H1 (cell line): ENCODE results near the gene NBL1. TPM values are rescaled to one million over a fixed set of nuclear protein-coding genes. Genes with fewer than 3 reads are reported as not detected.
A peak's percentile ranks its signal among the peaks of the same experiment; 100 is the strongest.

Experiments
- CTCF ChIA-PET: fragments of 300-600 bp; sonication (Branson Sonifier 250); formaldehyde crosslinking; loops from one replicate; lab custom pipeline; 2021; ENCODE audit not compliant: partially characterized antibody; lab: Charles Lee
- POLR2A ChIA-PET: fragments of 300-600 bp; sonication (Branson Sonifier 250); formaldehyde crosslinking; loops from one replicate; lab custom pipeline; 2021; ENCODE audit warnings: inconsistent platforms; ENCODE audit not compliant: partially characterized antibody; lab: Charles Lee
- DNase-seq, 2 experiments: peaks; one replicate each; pipeline versions ENCODE4 v3.0.0 to v3.0.0-alpha.2; 2010 to 2022; ENCODE audit warnings: low spot score in 2 of 2, low read depth in 1 of 2, mixed read lengths in 1 of 2
- FAIRE-seq: peaks from 2 replicates; lab custom pipeline; 2011; peaks lifted over from hg19 to GRCh38; lab: Jason Lieb, UNC
- H2AFZ ChIP-seq: 2 replicates; pipeline ENCODE4 v1.8.1; 2012; ENCODE audit warnings: low read length, inconsistent platforms
- H2AK5ac ChIP-seq: 2 replicates; pipeline ENCODE4 v1.6.1; 2013; ENCODE audit warnings: low read depth, low read length
- H2BK120ac ChIP-seq: replicated peaks from 2 replicates; pipeline ENCODE3; 2013; ENCODE audit warnings: low read depth, low read length, inconsistent platforms
- H2BK12ac ChIP-seq: 2 replicates; pipeline ENCODE4 v1.6.1; 2013; ENCODE audit warnings: low read depth, low read length
- H2BK15ac ChIP-seq: 2 replicates; pipeline ENCODE4 v1.6.1; 2013; ENCODE audit warnings: low read length
- H2BK20ac ChIP-seq: 2 replicates; pipeline ENCODE4 v1.6.1; 2013; ENCODE audit warnings: low read length
- H2BK5ac ChIP-seq: 2 replicates; pipeline ENCODE4 v1.6.1; 2013; ENCODE audit warnings: low read depth, low read length
- H3K14ac ChIP-seq: 2 replicates; pipeline ENCODE4 v1.6.1; 2013; ENCODE audit warnings: inconsistent platforms; ENCODE audit not compliant: insufficient read length
- H3K18ac ChIP-seq: 2 replicates; pipeline ENCODE4 v1.6.1; 2013; ENCODE audit warnings: low read length; ENCODE audit errors: extremely low read depth
- H3K23ac ChIP-seq: 2 replicates; pipeline ENCODE4 v1.6.1; 2013; ENCODE audit warnings: inconsistent platforms; ENCODE audit not compliant: insufficient read length
- H3K23me2 ChIP-seq: 2 replicates; pipeline ENCODE4 v1.6.1; 2013; ENCODE audit warnings: low read depth, low read length
- H3K27ac ChIP-seq: 2 replicates; pipeline ENCODE4 v1.6.1; 2011; ENCODE audit warnings: low read depth, low read length, inconsistent platforms
- H3K27me3 ChIP-seq, 4 experiments: replicated peaks in 1 of 4; 1 replicate in 1 of 4; 2 replicates in 3 of 4; pipeline versions ENCODE4 v1.6.1 to v1.8.1; 2011 to 2013; ENCODE audit warnings: low read length in 3 of 4, mild to moderate bottlenecking in 3 of 4, inconsistent platforms in 2 of 4, mixed read lengths in 2 of 4, moderate library complexity in 1 of 4; ENCODE audit not compliant: control insufficient read depth in 3 of 4, insufficient read depth in 3 of 4; ENCODE audit errors: extremely low read depth in 1 of 4
- H3K36me3 ChIP-seq, 4 experiments: 2 replicates each; pipeline versions ENCODE4 v1.6.1 to v1.8.1; 2011 to 2013; ENCODE audit warnings: mild to moderate bottlenecking in 4 of 4, low read length in 3 of 4, moderate library complexity in 2 of 4, control low read depth in 1 of 4, inconsistent platforms in 1 of 4; ENCODE audit not compliant: insufficient read depth in 4 of 4, control insufficient read depth in 2 of 4
- H3K4ac ChIP-seq: replicated peaks from 2 replicates; pipeline ENCODE3; 2013; ENCODE audit warnings: low read length, low read depth, mixed read lengths, inconsistent platforms; ENCODE audit not compliant: insufficient read length
- H3K4me1 ChIP-seq, 4 experiments: replicated peaks in 1 of 4; 1 replicate in 1 of 4; 2 replicates in 3 of 4; pipeline versions ENCODE4 v1.6.1 to v1.8.1; 2011 to 2013; ENCODE audit warnings: low read length in 3 of 4, inconsistent platforms in 2 of 4, mixed read lengths in 1 of 4; ENCODE audit not compliant: insufficient read depth in 4 of 4, control insufficient read depth in 3 of 4
- H3K4me2 ChIP-seq, 2 experiments: 2 replicates each; pipeline versions ENCODE4 v1.6.1 to v1.8.1; 2011 to 2013; ENCODE audit warnings: low read depth in 2 of 2, low read length in 2 of 2, control low read depth in 1 of 2, inconsistent platforms in 1 of 2, mild to moderate bottlenecking in 1 of 2; ENCODE audit not compliant: insufficient read depth in 1 of 2
- H3K4me3 ChIP-seq, 4 experiments: fragments of 200-600, 300-600 bp in 1 of 4; sonication (generic), shearing (Covaris generic), sonication (Bioruptor Twin) in 1 of 4; 2 replicates each; pipeline versions ENCODE4 v1.5.1 to v1.8.1; 2011 to 2016; ENCODE audit warnings: low read length in 4 of 4, low read depth in 3 of 4, control low read depth in 2 of 4, inconsistent platforms in 2 of 4, mild to moderate bottlenecking in 2 of 4, mixed read lengths in 1 of 4, moderate library complexity in 1 of 4; ENCODE audit not compliant: insufficient read depth in 2 of 4; ENCODE audit errors: extremely low read depth in 1 of 4
- H3K56ac ChIP-seq: replicated peaks from 2 replicates; pipeline ENCODE3; 2013; ENCODE audit warnings: low read depth, mild to moderate bottlenecking, mixed read lengths, low read length, inconsistent platforms; ENCODE audit not compliant: insufficient read length
- H3K79me1 ChIP-seq: 2 replicates; pipeline ENCODE4 v1.6.1; 2013; ENCODE audit warnings: low read depth, low read length, control low read depth
- H3K79me2 ChIP-seq, 2 experiments: 2 replicates each; pipeline versions ENCODE4 v1.6.1 to v1.8.1; 2012 to 2013; ENCODE audit warnings: low read length in 2 of 2, mild to moderate bottlenecking in 2 of 2, inconsistent platforms in 1 of 2; ENCODE audit not compliant: insufficient read depth in 2 of 2, control insufficient read depth in 1 of 2
- H3K9ac ChIP-seq, 4 experiments: replicated peaks in 1 of 4; 1 replicate in 1 of 4; 2 replicates in 3 of 4; pipeline versions ENCODE4 v1.6.1 to v1.8.1; 2011 to 2013; ENCODE audit warnings: low read depth in 3 of 4, low read length in 3 of 4, control low read depth in 2 of 4, mild to moderate bottlenecking in 2 of 4, moderate library complexity in 2 of 4, inconsistent platforms in 1 of 4; ENCODE audit errors: extremely low read depth in 1 of 4
- H3K9me3 ChIP-seq, 2 experiments: 2 replicates each; pipeline versions ENCODE4 v1.6.1 to v1.8.1; 2012 to 2013; ENCODE audit warnings: mild to moderate bottlenecking in 2 of 2, moderate library complexity in 2 of 2, control low read depth in 1 of 2, inconsistent platforms in 1 of 2, low read depth in 1 of 2, low read length in 1 of 2, mixed read lengths in 1 of 2; ENCODE audit not compliant: insufficient read depth in 2 of 2
- H4K20me1 ChIP-seq, 2 experiments: replicated peaks in 1 of 2; 2 replicates each; pipeline versions ENCODE3 to v1.8.1; 2011 to 2013; ENCODE audit warnings: inconsistent platforms in 2 of 2, low read length in 2 of 2, mild to moderate bottlenecking in 1 of 2; ENCODE audit not compliant: insufficient read depth in 2 of 2, control insufficient read depth in 1 of 2
- H4K5ac ChIP-seq: 2 replicates; pipeline ENCODE4 v1.6.1; 2013; ENCODE audit warnings: low read length, low read depth, mixed read lengths, inconsistent platforms; ENCODE audit not compliant: insufficient read length
- H4K8ac ChIP-seq: 2 replicates; pipeline ENCODE4 v1.8.0; 2013; ENCODE audit warnings: mild to moderate bottlenecking, moderate library complexity, low read length, inconsistent platforms; ENCODE audit not compliant: insufficient read depth; ENCODE audit errors: extremely low read depth
- H4K91ac ChIP-seq: replicated peaks from 2 replicates; pipeline ENCODE3; 2013; ENCODE audit warnings: low read length, mixed read lengths, inconsistent platforms; ENCODE audit not compliant: insufficient read length
- BCL11A ChIP-seq, 2 experiments: IDR thresholded peaks; one replicate each; pipeline ENCODE4 v1.6.1; 2011; ENCODE audit warnings: low read depth in 2 of 2, low read length in 2 of 2, mild to moderate bottlenecking in 2 of 2
- KDM1A ChIP-seq: fragments of 200-600, 300-600 bp; sonication (generic); IDR thresholded peaks from 2 replicates; pipeline ENCODE4 v1.7.1; 2016; ENCODE audit warnings: mild to moderate bottlenecking, low read length, borderline replicate concordance
- WGBS, 2 experiments: shearing (Covaris generic) in 1 of 2; methylation state at CpG; one replicate each; pipeline versions ENCODE4 v1.1.6 to v1.1.7; 2013 to 2015; ENCODE audit warnings: low lambda C conversion rate in 2 of 2, mixed read lengths in 2 of 2, inconsistent platforms in 1 of 2, low coverage in 1 of 2, missing lambda C conversion rate in 1 of 2; ENCODE audit not compliant: insufficient replicate concordance in 2 of 2, insufficient coverage in 1 of 2, insufficient read length in 1 of 2; ENCODE audit errors: extremely low coverage in 1 of 2, missing lambda C conversion rate in 1 of 2; 5-methylcytosine and 5-hydroxymethylcytosine counted together
- polyA plus RNA-seq, 7 experiments: library from polyadenylated mRNA; depleted of rRNA in 3 of 7; stranded (reverse) in 5 of 7; unstranded in 2 of 7; fragments of >200 nt in 5 of 7; fragments of 200-250 nt in 2 of 7; gene quantifications; 1 replicate in 5 of 7; 2 replicates in 1 of 7; 4 replicates in 1 of 7; pipeline versions ENCODE4 v1.2.1 to v1.2.3, GENCODE V29; 2011 to 2013; ENCODE audit warnings: missing spikeins in 2 of 7, mixed read lengths in 2 of 7
- total RNA-seq: library from RNA; stranded (reverse); fragmentation: NEBNext Ultra II Directional; extraction: Animal tissue kit (Norgen Biotek cat#: 25700); gene quantifications from 2 replicates; pipeline ENCODE4 v1.2.1, GENCODE V29; 2021

Gene NBL1
- total and polyA plus RNA-seq, 2 of the 8 experiments (the other 6 are each of a cell fraction or from before 2014, with no cell fraction given): 8.7 to 9.7 TPM

- no peaks in the 10 kb centered on the region for H3K27me3 ChIP-seq
- no peak overlapping the region for H2BK20ac ChIP-seq
- no peak overlapping the region for H3K9ac ChIP-seq
- no peak overlapping the region for H3K23ac ChIP-seq
- no peak overlapping the region for H3K4me3 ChIP-seq
- H4K91ac ChIP-seq: peak overlapping the region; percentile 15
- no peak overlapping the region for H2BK5ac ChIP-seq
- no peak overlapping the region for H3K18ac ChIP-seq
- no peaks in the 10 kb centered on the region for H3K79me2 ChIP-seq
- no peak overlapping the region for H3K56ac ChIP-seq
- H3K23me2 ChIP-seq: no peaks in the 10 kb centered on the region
- no peak overlapping the region for H2AFZ ChIP-seq
- FAIRE-seq (no peak), DNase-seq (no peak)
- H2BK12ac ChIP-seq: no peak overlapping the region
- ChIA-PET CTCF (interaction anchor here (0.9 to 2.3 kb wide), 2 partner anchors 24 to 29 kb away, joined by 3 to 8 read pairs; no protein-coding TSS in a partner anchor), POLR2A (no interaction called here)
- H3K4me2 ChIP-seq: peak overlapping the region; percentile 22 to 40; a peak in 3 of 4 replicates
- H3K27ac ChIP-seq: no peak overlapping the region
- TF ChIP-seq BCL11A (IDR thresholded peaks at IDR 0.05; ENCODE audit: low read depth in 2 of 2, low read length in 2 of 2) (no peak), KDM1A (peak; percentile 65; the same call in 1 of the 2 replicates)
- WGBS, 2 experiments: 54% methylated on average over 6 of the region's 9 CpGs; no CpG with 5 or more reads in 1 of the 2 experiments
- no peak overlapping the region for H3K14ac ChIP-seq
- peak overlapping the region; percentile 81 for H4K8ac ChIP-seq
- H4K5ac ChIP-seq: no peak overlapping the region
- H3K79me1 ChIP-seq: no peaks in the 10 kb centered on the region
- no peak overlapping the region for H2BK120ac ChIP-seq
- no peaks in the 10 kb centered on the region for H3K9me3 ChIP-seq
- no peak overlapping the region for H2BK15ac ChIP-seq
- H4K20me1 ChIP-seq: no peaks in the 10 kb centered on the region
- no peaks in the 10 kb centered on the region for H3K36me3 ChIP-seq
- no peak overlapping the region for H3K4ac ChIP-seq
- no peak overlapping the region for H2AK5ac ChIP-seq
- peaks cover 3 to 20% (median 11%) of the 10 kb centered on the region in 4 experiments for H3K4me1 ChIP-seq
Observed at GRCh38 chr1:19685994-19686393, 41.9 kb downstream of the NBL1 start.
